Dermis microvascular lymphatic vessel endothelial cell (primary cell): ENCODE results near the gene HOXB5. TPM values are rescaled to one million over a fixed set of nuclear protein-coding genes. Genes with fewer than 3 reads are reported as not detected.

Experiments
- DNase-seq, 2 donors: peaks; one replicate each; pipeline versions ENCODE4 v3.0.0 to v3.0.0-alpha.2; 2010; ENCODE audit warnings: low read depth in 2 of 2
- total RNA-seq: library from RNA; depleted of rRNA; stranded (reverse); fragments of >200 nt; gene quantifications from 2 replicates; pipeline ENCODE4 v1.2.1, GENCODE V29; 2014

Gene HOXB5
- total RNA-seq, 1 donor from 2014 or later = 0.13 TPM

DNA sequence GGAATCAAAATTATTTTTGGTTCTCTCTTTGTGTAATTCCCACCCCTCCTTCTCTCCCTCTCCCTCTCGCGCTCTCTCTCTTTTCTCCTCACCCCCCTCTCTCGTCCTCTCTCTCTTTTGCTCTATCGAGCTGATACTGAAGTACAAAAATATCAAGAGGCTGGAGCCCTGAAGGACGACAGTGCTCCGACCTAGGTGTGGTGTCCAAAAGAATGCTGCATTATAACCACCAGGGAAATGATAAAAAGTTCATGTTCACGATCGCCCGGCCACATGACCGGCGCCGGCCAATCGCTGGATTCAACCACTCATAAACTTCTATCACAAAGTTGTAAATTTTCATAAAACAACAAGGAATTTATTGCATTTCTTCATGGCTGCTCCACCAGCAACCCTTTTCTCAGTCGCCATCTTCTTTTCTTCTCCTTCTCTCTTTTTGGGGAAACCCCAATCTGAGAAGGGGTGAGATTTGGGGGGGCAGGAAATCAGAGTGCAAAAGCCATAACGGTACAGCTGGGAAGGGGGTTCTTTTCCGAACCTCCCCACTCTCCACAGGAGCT lies 11.3 kb upstream of the HOXB5 start, which contains the start of gene HOXB6:
Gene HOXB6 (minus strand): TSS at position 217 of the 560 bp plus-strand sequence. CDS start 6,836 bp downstream, outside the sequence.
- DNase-seq = peak in 1 of 2 donors; percentile 76

GRCh38 chr17:48603959-48604769 lies 10.6 kb upstream of the HOXB5 start:
- DNase-seq = peak in 1 of 2 donors; percentile 55

DNA sequence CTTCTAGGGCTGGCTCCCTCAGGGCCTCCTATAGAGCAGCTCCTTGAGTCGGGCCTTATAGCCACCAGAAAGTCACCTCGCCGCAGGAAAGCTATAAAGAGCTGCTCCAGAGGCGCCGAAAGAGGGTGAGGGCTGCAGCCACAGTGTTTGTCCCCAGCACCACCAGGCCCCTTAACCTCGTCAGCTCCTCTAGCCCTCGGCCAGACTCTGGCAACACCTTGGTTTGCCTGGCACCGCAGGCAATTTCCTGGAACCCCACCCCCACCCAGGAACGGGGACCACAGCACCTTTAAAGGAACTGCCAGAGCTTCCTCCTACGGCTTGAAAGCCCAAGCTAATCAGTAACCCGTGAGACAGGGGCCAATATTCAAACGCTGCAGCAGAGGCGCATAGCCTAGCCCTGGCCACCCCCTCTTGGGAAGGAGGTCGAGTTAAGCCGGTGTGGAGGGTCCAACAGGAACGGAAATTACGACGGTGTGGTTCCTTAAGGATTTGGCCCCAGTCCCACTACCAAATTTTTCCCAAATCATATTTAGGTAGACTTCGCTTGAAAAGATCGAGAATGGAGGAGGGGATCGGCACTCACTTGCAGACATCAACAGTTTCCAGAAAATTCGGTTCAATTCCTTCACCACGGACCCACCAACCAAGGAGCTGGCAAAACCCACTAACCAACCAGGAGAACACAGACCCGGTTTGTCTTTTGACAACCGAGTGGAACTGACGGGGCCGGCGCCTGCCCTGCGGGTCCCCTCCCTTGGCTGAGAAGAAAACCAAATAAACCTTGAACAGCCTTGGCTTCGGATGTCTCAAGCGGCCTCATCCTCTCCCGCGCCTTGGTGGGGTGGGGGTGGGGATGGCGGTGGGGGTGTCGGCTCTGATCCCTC lies 8.2 kb upstream of the HOXB5 start:
- DNase-seq = no peak

DNA sequence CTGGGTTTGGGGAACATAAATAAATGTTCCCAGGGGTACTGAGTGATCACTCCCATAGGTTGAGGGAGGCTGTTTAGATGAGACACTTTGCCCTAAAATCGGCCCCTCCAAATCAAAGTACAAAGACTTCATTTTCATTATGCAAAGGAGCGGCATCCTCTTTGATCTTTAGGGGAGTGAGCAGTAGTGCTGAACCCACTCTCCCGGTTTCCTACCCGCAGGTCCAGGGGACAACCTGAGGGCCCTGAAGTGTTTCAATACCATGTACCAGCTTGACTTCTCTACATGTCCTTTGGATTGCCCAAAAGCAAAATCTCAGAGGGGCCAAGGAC lies 7.6 kb upstream of the HOXB5 start:
- DNase-seq = no peak

GRCh38 chr17:48600244-48601098 lies 6.9 kb upstream of the HOXB5 start:
- DNase-seq = no peak

DNA sequence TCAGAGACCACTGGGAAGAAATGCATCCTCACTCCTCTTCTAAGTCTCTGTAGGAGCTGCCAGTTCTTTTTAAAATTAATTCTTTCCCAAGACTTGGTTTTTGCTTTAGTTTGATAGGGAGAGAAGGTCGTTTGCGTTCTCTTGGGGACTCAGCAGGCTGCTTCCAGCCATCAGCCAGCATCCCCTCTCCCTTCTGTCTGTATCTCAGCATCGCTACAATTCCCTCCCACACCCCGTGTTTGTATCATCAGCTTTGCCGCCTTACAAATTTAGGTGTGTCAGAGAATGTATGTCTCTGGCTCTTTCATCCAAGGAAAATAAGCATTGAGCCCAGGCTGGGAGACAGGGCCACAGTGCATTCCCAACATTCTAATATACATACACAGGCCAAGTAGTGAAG lies 5.8 kb upstream of the HOXB5 start:
- DNase-seq = no peak

- DNase-seq = no peak
Observed at GRCh38 chr17:48598736-48599135, 5.2 kb upstream of the HOXB5 start.

DNA sequence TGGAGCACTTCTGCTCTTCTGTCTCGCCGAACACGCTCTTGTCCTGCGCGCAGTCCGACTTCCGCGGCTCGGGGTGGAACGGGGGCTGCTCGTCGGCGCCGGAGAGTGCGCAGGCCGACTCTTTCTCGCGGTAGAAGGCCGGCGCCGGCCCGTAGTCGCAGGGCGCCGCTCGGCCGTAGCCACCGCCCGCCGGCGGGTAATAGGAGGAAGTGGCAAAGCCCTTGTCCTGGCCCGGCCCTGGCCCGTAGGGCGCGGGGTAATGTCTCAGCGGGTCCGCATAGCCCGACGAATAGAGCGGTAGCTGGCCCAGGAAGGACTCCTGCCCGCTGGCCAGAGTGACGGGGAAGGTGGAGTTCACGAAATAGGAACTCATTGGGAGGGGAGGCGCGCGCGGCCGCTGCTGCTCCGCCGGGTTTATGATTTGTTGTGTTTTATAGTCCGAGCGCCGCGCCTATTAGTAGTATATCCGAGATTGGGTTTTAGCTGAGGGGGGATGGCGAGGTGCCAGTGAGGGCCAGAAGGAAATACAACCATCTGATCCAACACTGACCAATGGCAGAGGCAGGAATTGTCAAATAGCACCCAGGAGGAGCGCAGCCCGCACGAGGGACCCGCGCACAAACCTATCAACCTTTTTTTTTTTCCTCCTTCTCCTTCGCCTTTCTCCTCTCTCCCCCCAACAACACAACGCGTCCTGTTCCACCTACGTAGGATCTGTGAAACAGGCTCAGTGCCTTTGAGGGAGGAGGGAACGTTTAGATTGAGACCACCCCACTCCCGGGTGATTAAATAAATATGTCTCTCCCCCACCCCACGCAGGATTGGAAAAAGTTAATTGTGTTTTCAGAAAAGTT lies 4.4 kb upstream of the HOXB5 start:
- peak in 1 of 2 donors; percentile 72 for DNase-seq

DNA sequence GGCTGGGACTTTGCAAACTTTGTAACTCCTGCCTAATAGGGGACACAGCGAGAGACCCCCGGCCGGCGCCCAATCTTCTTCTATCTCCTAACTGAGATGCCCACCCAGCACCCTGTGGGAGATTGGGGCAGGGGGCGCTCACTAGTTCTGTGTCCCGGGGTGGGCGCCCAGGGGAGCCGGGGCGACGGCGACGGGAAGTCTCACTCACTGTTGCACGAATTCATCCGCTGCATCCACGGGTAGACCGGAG lies 3.9 kb upstream of the HOXB5 start:
- no peak for DNase-seq

GRCh38 chr17:48596735-48597527 lies 3.4 kb upstream of the HOXB5 start:
- no peak for DNase-seq

DNA sequence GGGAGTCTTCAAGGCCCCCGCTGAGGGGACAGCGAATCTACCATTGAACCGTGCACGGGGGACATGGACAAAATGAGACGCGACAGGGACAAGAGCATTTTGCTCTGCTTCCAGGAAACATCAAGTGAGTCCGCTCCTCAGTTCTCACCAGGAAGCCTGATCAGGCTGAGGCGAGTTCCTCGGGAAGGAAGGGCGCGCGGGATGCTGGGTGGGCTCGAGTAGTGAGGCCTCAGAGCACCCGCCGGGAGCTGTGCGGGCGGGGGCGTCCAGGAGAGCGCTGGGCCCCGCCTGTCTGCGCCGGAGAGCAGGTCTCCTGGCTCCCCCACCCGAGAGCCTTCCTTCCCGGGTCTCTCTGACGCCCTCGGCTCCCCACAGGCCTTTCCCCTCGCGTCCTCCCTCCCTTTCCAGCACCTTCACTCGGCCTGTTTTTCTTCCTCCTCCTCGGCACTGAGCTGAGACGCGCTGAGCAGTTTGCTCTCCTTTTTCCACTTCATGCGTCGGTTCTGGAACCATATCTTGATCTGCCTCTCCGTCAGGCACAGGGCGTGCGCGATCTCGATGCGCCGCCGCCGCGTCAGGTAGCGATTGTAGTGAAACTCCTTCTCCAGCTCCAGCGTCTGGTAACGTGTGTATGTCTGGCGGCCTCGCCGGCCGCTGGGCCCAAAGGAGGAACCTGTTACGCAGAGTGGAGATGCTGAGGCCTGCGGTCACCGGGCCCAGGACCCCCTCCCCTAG lies 2.6 kb upstream of the HOXB5 start:
- DNase-seq = no peak

GRCh38 chr17:48595278-48595999 lies 1.9 kb upstream of the HOXB5 start:
- DNase-seq = no peak

DNA sequence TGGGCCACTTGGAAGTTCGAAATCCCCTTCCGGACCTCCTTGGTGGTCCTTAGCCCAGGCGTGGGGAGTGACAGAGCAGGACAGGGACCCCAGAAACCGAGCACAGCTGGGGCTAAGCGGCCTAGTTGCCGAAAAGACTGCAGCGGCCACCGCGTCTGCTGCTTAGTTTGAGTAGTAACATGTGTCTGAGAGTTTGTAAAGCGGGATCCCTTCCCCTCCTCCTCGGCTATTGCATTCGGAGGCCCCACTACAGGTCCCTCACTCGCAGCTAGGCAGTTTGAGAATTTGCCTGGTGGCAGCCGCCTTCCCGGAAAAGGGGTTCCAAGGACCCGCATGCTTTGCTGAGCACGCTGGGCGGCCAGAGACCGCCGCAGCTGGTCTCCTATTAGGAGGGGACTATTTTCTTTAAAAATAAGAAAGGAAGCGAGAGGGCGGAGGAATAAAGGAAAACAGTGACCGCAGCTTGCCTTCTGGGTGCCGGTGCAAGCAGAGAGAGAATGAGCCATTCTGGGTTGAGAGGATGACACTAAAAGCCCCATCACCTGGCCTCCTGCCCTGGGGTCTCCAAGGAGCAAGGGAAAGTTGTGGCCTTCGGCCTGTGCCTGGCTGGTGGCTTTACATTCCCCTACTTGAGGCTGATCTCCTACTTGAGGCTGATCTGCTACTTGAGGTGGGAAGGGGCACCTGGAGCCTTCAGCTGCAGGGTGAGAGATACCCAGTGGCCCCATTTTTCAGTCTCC lies 1.1 kb upstream of the HOXB5 start:
- DNase-seq = no peak

- DNase-seq = peak in 1 of 2 donors; percentile 78
Observed at GRCh38 chr17:48593840-48594537, 410 bp upstream of the HOXB5 start.

DNA sequence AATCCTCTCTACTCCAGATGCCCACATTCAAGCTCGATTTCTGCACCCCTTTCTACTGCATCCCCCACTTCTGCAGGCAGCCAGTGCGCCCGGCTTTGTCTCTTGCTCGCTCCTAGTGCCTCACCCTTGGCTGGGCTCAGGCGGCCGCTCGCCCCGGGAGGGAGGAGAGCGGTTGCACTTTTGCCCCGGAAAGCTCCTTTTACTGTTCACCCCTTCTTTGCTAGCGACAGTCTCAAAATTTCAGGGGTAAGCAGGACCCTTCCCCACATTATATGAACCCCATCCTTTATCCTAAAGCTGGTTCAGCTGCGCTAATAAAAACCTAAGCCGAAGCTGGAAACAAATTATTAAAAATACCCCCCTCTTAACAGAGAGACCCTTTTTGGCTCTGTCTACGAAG lies 1.0 kb downstream of the HOXB5 start:
- DNase-seq = no peak

- DNase-seq = no peak
Observed at GRCh38 chr17:48592057-48592514, 1.5 kb downstream of the HOXB5 start.
